HCT116 (cell line): ENCODE results near the gene DMRTA2.

Experiments used
- EZH2phosphoT487 ChIP-seq: fragments of 200-600 bp; IDR thresholded peaks from 2 replicates; pipeline ENCODE4 v1.6.1; 2018; ENCODE audit warnings: antibody characterized with exemption, borderline replicate concordance
- TF ChIP-seq, protein P1 (sequence below), 3 experiments: fragments of 200-600 bp in 1 of 3; sonication (generic) in 1 of 3; IDR thresholded peaks in 2 of 3; conservative IDR thresholded peaks in 1 of 3; 2 replicates each; pipeline ENCODE4 v1.5.1; 2012 to 2017; ENCODE audit warnings: low read depth in 2 of 3, low read length in 2 of 3, antibody characterized with exemption in 1 of 3, borderline replicate concordance in 1 of 3, control low read depth in 1 of 3, mild to moderate bottlenecking in 1 of 3, mixed read lengths in 1 of 3, mixed run types in 1 of 3, moderate library complexity in 1 of 3; ENCODE audit not compliant: insufficient read depth in 1 of 3

DNA sequence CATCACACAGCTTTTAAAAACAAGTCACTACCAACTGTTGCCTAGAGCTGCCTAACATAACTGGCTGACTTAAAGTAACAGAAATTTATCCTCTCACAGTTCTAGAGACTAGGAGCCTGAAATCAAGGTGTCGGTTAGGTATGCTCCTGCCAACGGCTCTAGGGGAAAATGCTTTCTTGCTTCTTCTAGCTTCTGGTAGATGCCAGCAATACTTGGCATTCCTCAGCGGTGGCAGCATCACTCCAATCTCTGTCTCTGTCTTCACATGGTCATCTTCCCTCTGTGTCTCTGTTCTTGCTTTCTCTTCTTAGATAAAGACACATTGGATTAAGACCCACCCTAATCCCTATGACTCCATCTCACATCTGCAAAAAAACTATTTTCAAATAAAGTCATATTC, 51.5 kb downstream of the DMRTA2 start:
- TF ChIP-seq, protein P1, sequence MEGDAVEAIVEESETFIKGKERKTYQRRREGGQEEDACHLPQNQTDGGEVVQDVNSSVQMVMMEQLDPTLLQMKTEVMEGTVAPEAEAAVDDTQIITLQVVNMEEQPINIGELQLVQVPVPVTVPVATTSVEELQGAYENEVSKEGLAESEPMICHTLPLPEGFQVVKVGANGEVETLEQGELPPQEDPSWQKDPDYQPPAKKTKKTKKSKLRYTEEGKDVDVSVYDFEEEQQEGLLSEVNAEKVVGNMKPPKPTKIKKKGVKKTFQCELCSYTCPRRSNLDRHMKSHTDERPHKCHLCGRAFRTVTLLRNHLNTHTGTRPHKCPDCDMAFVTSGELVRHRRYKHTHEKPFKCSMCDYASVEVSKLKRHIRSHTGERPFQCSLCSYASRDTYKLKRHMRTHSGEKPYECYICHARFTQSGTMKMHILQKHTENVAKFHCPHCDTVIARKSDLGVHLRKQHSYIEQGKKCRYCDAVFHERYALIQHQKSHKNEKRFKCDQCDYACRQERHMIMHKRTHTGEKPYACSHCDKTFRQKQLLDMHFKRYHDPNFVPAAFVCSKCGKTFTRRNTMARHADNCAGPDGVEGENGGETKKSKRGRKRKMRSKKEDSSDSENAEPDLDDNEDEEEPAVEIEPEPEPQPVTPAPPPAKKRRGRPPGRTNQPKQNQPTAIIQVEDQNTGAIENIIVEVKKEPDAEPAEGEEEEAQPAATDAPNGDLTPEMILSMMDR (IDR thresholded peaks at IDR 0.05 in 2 of 3, conservative IDR thresholded peaks at IDR 0.05 in 1 of 3; ENCODE audit: borderline replicate concordance in 1 of 3, insufficient read depth in 1 of 3, low read depth in 2 of 3, low read length in 2 of 3), result no peak
- TF ChIP-seq EZH2phosphoT487, result no peak
